GM12878 (cell line): ENCODE results near the gene DAGLA. TPM values are rescaled to one million over a fixed set of nuclear protein-coding genes. Genes with fewer than 3 reads are reported as not detected.
"Not testable (repeated sequence)": the region's sequence is repeated elsewhere in the genome, so short reads cannot be mapped to it uniquely, and the experiment has no call there.

ENCODE experiments used
- ATAC-seq: fragments of 200-7000 bp; cut with Tn5 transposase; 3 replicates; pipeline ENCODE4 v1.9.1; 2020; ENCODE audit warnings: mild to moderate bottlenecking, moderate library complexity
- BruUV-seq: library from RNA; stranded (reverse); fragments of 400-500 nt; replicated peaks from 2 replicates; lab custom pipeline; 2021; lab: Mats Ljungman, UMichigan
- CTCF ChIA-PET: fragments of 300-600 bp; sonication (Branson Sonifier 250); formaldehyde crosslinking; extraction: SDS; loops from one replicate; lab custom pipeline; 2021; ENCODE audit warnings: inconsistent platforms; lab: Yijun Ruan, JAX
- POLR2A ChIA-PET: fragments of 350-600 bp; formaldehyde crosslinking; extraction: SDS; loops from one replicate; lab custom pipeline; 2021; ENCODE audit warnings: inconsistent platforms; lab: Charles Lee
- RAD21 ChIA-PET: fragments of 300-600 bp; sonication (Branson Sonifier 250); formaldehyde crosslinking; loops from one replicate; lab custom pipeline; 2023; ENCODE audit warnings: antibody characterized with exemption; ENCODE audit not compliant: unreplicated experiment; lab: Charles Lee
- SMC1A ChIA-PET: fragments of 300-600 bp; sonication (Branson Sonifier 250); formaldehyde crosslinking; loops from one replicate; lab custom pipeline; 2023; ENCODE audit not compliant: unreplicated experiment, uncharacterized antibody; lab: Charles Lee
- DNase-seq: peaks from one replicate; pipeline ENCODE4 v3.0.0-alpha.2; 2011; ENCODE audit warnings: low read depth, low spot score
- FAIRE-seq: peaks from 3 replicates; lab custom pipeline; 2011; peaks lifted over from hg19 to GRCh38; lab: Jason Lieb, UNC
- H2AFZ ChIP-seq: 2 replicates; pipeline ENCODE4 v1.6.0; 2011; ENCODE audit warnings: low read depth, low read length, control low read depth; ENCODE audit not compliant: control insufficient read depth
- H3K27ac ChIP-seq: 2 replicates; pipeline ENCODE4 v1.5.1; 2011; ENCODE audit warnings: control low read depth; ENCODE audit not compliant: control insufficient read depth, insufficient read depth
- H3K27me3 ChIP-seq, 2 experiments: replicated peaks in 1 of 2; 2 replicates each; pipeline versions ENCODE4 v1.6.0 to v1.6.1; 2011; ENCODE audit warnings: low read length in 1 of 2; ENCODE audit not compliant: control insufficient read depth in 2 of 2, insufficient read depth in 2 of 2
- H3K36me3 ChIP-seq, 2 experiments: 2 replicates each; pipeline ENCODE4 v1.5.1; 2011; ENCODE audit warnings: low read length in 1 of 2; ENCODE audit not compliant: control insufficient read depth in 2 of 2, insufficient read depth in 2 of 2
- H3K4me1 ChIP-seq: 2 replicates; pipeline ENCODE4 v1.6.1; 2011; ENCODE audit warnings: mild to moderate bottlenecking, low read length, moderate library complexity, mixed read lengths; ENCODE audit not compliant: control insufficient read depth, insufficient read depth
- H3K4me2 ChIP-seq: 2 replicates; pipeline ENCODE4 v1.6.0; 2011; ENCODE audit warnings: control low read depth; ENCODE audit not compliant: control insufficient read depth, insufficient read depth
- H3K4me3 ChIP-seq: fragments of 200-600 bp; sonication (generic); 2 replicates; pipeline ENCODE4 v1.5.1; 2016
- H3K79me2 ChIP-seq: 2 replicates; pipeline ENCODE4 v1.6.0; 2011; ENCODE audit warnings: low read length; ENCODE audit not compliant: control insufficient read depth, insufficient read depth
- H3K9ac ChIP-seq: 2 replicates; pipeline ENCODE4 v1.8.0; 2011; ENCODE audit warnings: low read length, control low read depth, mixed read lengths; ENCODE audit not compliant: control insufficient read depth, insufficient read depth
- H3K9me3 ChIP-seq: replicated peaks from 3 replicates; pipeline ENCODE4 v1.5.1; 2011; ENCODE audit warnings: mild to moderate bottlenecking, low read length; ENCODE audit not compliant: control insufficient read depth, insufficient read depth
- H4K20me1 ChIP-seq: 2 replicates; pipeline ENCODE4 v1.6.0; 2011; ENCODE audit not compliant: control insufficient read depth, insufficient read depth
- BCL3 ChIP-seq: IDR thresholded peaks from 2 replicates; pipeline ENCODE4 v1.6.1; 2011; ENCODE audit warnings: borderline replicate concordance, low read depth, mild to moderate bottlenecking, moderate library complexity, low read length; ENCODE audit not compliant: insufficient read depth, poor library complexity, severe bottlenecking
- EZH2 ChIP-seq: IDR thresholded peaks from 2 replicates; pipeline ENCODE4 v1.6.1; 2012; ENCODE audit warnings: low read depth, mild to moderate bottlenecking, control low read depth, inconsistent platforms, low read length, borderline replicate concordance; ENCODE audit not compliant: control insufficient read depth
- HDAC6 ChIP-seq: fragments of 200-600 bp; sonication (generic); IDR thresholded peaks from one replicate; pipeline ENCODE4 v1.8.0; 2017; ENCODE audit warnings: antibody characterized with exemption; ENCODE audit not compliant: unreplicated experiment
- PAX8 ChIP-seq: fragments of 450-650 bp; IDR thresholded peaks from 2 replicates; pipeline ENCODE4 v1.6.1; 2017; ENCODE audit warnings: mild to moderate bottlenecking, moderate library complexity
- PRDM15 ChIP-seq: fragments of 450-650 bp; formaldehyde crosslinking; IDR thresholded peaks from 2 replicates; pipeline ENCODE4 v1.4.0; 2020; ENCODE audit warnings: mild to moderate bottlenecking, moderate library complexity
- RELA ChIP-seq: fragments of 450-650 bp; IDR thresholded peaks from 2 replicates; pipeline ENCODE4 v1.8.0; 2014; ENCODE audit warnings: borderline replicate concordance; ENCODE audit not compliant: partially characterized antibody
- SMAD5 ChIP-seq: IDR thresholded peaks from 2 replicates; pipeline ENCODE4 v1.6.1; 2016; ENCODE audit warnings: antibody characterized with exemption, low read depth
- ZNF384 ChIP-seq: IDR thresholded peaks from 2 replicates; pipeline ENCODE4 v1.6.1; 2012; ENCODE audit warnings: low read depth, mild to moderate bottlenecking, low read length, improper control_type of control experiment, borderline replicate concordance
- WGBS: methylation state at CpG from one replicate; pipeline ENCODE4 v1.1.6; 2016; ENCODE audit warnings: low lambda C conversion rate; ENCODE audit not compliant: insufficient replicate concordance, insufficient coverage; ENCODE audit errors: missing lambda C conversion rate; 5-methylcytosine and 5-hydroxymethylcytosine counted together
- in situ Hi-C: fragments of 300-500 bp; cut with MboI; formaldehyde crosslinking; loops from 9 replicates; pipeline ENCODE4 v1.14.3; 2018; ENCODE audit warnings: mixed read lengths
- intact Hi-C: fragments of 100-400 bp; cut with micrococcal nuclease; formaldehyde crosslinking; loops from one replicate; pipeline ENCODE4 v1.14.2; 2022; ENCODE audit not compliant: unreplicated experiment
- polyA plus RNA-seq, 11 experiments: library from polyadenylated mRNA; depleted of rRNA in 4 of 11; unstranded in 6 of 11; stranded (reverse) in 5 of 11; fragments of >200 nt; fragmentation: Nextera tagmentation in 4 of 11; fragmentation: Illumina TruSeq in 1 of 11; extraction: Ambion mirVana in 4 of 11; extraction: Trizol in 1 of 11; gene quantifications; 1 replicate in 1 of 11; 2 replicates in 10 of 11; pipeline versions ENCODE4 v1.2.1 to v1.2.3, GENCODE V29; 2011 to 2016; ENCODE audit warnings: inconsistent platforms in 2 of 11, missing spikeins in 2 of 11, low read depth in 1 of 11
- total RNA-seq, 4 experiments: library from RNA; depleted of rRNA in 3 of 4; stranded (reverse); fragments of >200 nt in 3 of 4; fragmentation: Illumina TruSeq in 1 of 4; extraction: Trizol in 1 of 4; gene quantifications; 2 replicates each; pipeline versions ENCODE4 v1.2.1 to v1.2.3, GENCODE V29; 2013 to 2021

Gene DAGLA
- total and polyA plus RNA-seq, 10 of the 15 experiments (the other 5 are each of a cell fraction or from before 2014, with no cell fraction given), result 0.05 TPM; not detected in 9

GRCh38 chr11:61660997-61661396 is 19.2 kb upstream of the DAGLA start:
- H3K4me1 ChIP-seq, H3K36me3 ChIP-seq, H3K9ac ChIP-seq, FAIRE-seq, SMC1A ChIA-PET, ATAC-seq, H3K27me3 ChIP-seq, in situ Hi-C loops, H3K4me3 ChIP-seq, RAD21 ChIA-PET, POLR2A ChIA-PET, DNase-seq, H3K4me2 ChIP-seq, BruUV-seq, H4K20me1 ChIP-seq, H3K27ac ChIP-seq, H2AFZ ChIP-seq, H3K79me2 ChIP-seq, H3K9me3 ChIP-seq, intact Hi-C loops: not testable (repeated sequence)
- 14% methylated on average over 4 of the region's 4 CpGs for WGBS
- CTCF ChIA-PET, result interaction anchor here (0.6 kb wide), 1 partner anchor 222 kb away, joined by 4 read pairs; no protein-coding TSS in a partner anchor

- no peaks in the 10 kb centered on the region for H3K4me1 ChIP-seq
- no peak overlapping the region for H3K4me3 ChIP-seq
- no peaks in the 10 kb centered on the region for H3K9me3 ChIP-seq
- CTCF ChIA-PET, result interaction anchor here (0.6 to 1.9 kb wide), 5 partner anchors 28 to 194 kb away, joined by 3 to 6 read pairs (median 4); no protein-coding TSS in a partner anchor
- H3K36me3 ChIP-seq, result no peaks in the 10 kb centered on the region
- in situ Hi-C loops, result no loop called here
- no TSS peak for BruUV-seq
- H4K20me1 ChIP-seq, result no peaks in the 10 kb centered on the region
- intact Hi-C loops, result no loop called here
- no peak for ATAC-seq
- POLR2A ChIA-PET, result no interaction called here
- no peak overlapping the region for H3K4me2 ChIP-seq
- WGBS, result 33% methylated on average over 3 of the region's 3 CpGs
- H3K27me3 ChIP-seq, result peaks cover 3% of the 10 kb centered on the region in 2 experiments; a peak in 2 of 4 replicates
- H3K27ac ChIP-seq, result no peak overlapping the region
- SMC1A ChIA-PET, result no interaction called here
- H3K9ac ChIP-seq, result no peak overlapping the region
- H3K79me2 ChIP-seq, result no peaks in the 10 kb centered on the region
- DNase-seq, result no peak
- no peak for FAIRE-seq
- RAD21 ChIA-PET, result interaction anchor here (0.6 to 1.4 kb wide), 2 partner anchors 66 to 522 kb away, joined by 4 to 5 read pairs; no protein-coding TSS in a partner anchor
- no peak overlapping the region for H2AFZ ChIP-seq
- TF ChIP-seq ZNF384, result no peak
- no peak for TF ChIP-seq BCL3
- TF ChIP-seq PRDM15 (CRISPR knock-in tag), result no peak
- TF ChIP-seq HDAC6, result no peak
- TF ChIP-seq PAX8, result no peak
- TF ChIP-seq SMAD5, result no peak
- TF ChIP-seq EZH2, result no peak
- no peak for TF ChIP-seq RELA
Measured at GRCh38 chr11:61666684-61667297, 13.4 kb upstream of the DAGLA start.
